DND-41 (cell line): ENCODE results near the gene IL17B.
A peak's percentile ranks its signal among the peaks of the same experiment; 100 is the strongest.

Source experiments
- ATAC-seq: fragments of 200-7000 bp; cut with Tn5 transposase; 3 replicates; pipeline ENCODE4 v1.9.1; 2021; ENCODE audit warnings: low read depth; ENCODE audit not compliant: insufficient read depth
- DNase-seq: peaks from one replicate; pipeline ENCODE4 v3.0.0-alpha.2; 2020
- H2AFZ ChIP-seq: 2 replicates; pipeline ENCODE4 v1.6.0; 2012; ENCODE audit warnings: low read depth, low read length
- H3K27ac ChIP-seq: 2 replicates; pipeline ENCODE4 v1.5.1; 2012; ENCODE audit warnings: low read length, inconsistent platforms
- H3K27me3 ChIP-seq: fragments of 200-600 bp; sonication (generic); 2 replicates; pipeline ENCODE4 v1.6.0; 2012; ENCODE audit warnings: low read length, mild to moderate bottlenecking, inconsistent platforms; ENCODE audit not compliant: insufficient read depth, poor library complexity
- H3K36me3 ChIP-seq: 2 replicates; pipeline ENCODE4 v1.5.1; 2012; ENCODE audit warnings: low read length, inconsistent platforms; ENCODE audit not compliant: insufficient read depth
- H3K4me1 ChIP-seq: 2 replicates; pipeline ENCODE4 v1.5.1; 2012; ENCODE audit warnings: mild to moderate bottlenecking, low read length; ENCODE audit not compliant: insufficient read depth
- H3K4me2 ChIP-seq: 2 replicates; pipeline ENCODE4 v1.6.0; 2012; ENCODE audit warnings: mild to moderate bottlenecking, moderate library complexity, low read length, inconsistent platforms; ENCODE audit not compliant: insufficient read depth
- H3K4me3 ChIP-seq, 2 experiments: fragments of 200-600 bp in 1 of 2; shearing (Covaris generic) in 1 of 2; 2 replicates each; pipeline ENCODE4 v1.5.1; 2012 to 2016; ENCODE audit warnings: inconsistent platforms in 2 of 2, low read length in 2 of 2, mild to moderate bottlenecking in 2 of 2, low read depth in 1 of 2, moderate library complexity in 1 of 2
- H3K79me2 ChIP-seq: 2 replicates; pipeline ENCODE4 v1.6.0; 2012; ENCODE audit warnings: low read length, inconsistent platforms; ENCODE audit not compliant: insufficient read depth
- H3K9ac ChIP-seq: 2 replicates; pipeline ENCODE4 v1.6.0; 2012; ENCODE audit warnings: low read depth, mild to moderate bottlenecking, inconsistent platforms, low read length, moderate library complexity
- H3K9me3 ChIP-seq: 2 replicates; pipeline ENCODE4 v1.5.1; 2012; ENCODE audit warnings: low read length, moderate library complexity, mild to moderate bottlenecking, inconsistent platforms; ENCODE audit not compliant: insufficient read depth, severe bottlenecking
- H4K20me1 ChIP-seq: 2 replicates; pipeline ENCODE4 v1.6.0; 2012; ENCODE audit warnings: low read length; ENCODE audit not compliant: insufficient read depth
- EZH2 ChIP-seq: IDR thresholded peaks from 3 replicates; pipeline ENCODE4 v1.6.1; 2012; ENCODE audit warnings: borderline replicate concordance, low read depth, mild to moderate bottlenecking, moderate library complexity, low read length, inconsistent platforms; ENCODE audit not compliant: severe bottlenecking
- TF ChIP-seq, protein P1 (sequence below): IDR thresholded peaks from 2 replicates; pipeline ENCODE4 v1.5.1; 2012; ENCODE audit warnings: borderline replicate concordance, low read length, moderate library complexity, mild to moderate bottlenecking; ENCODE audit not compliant: poor library complexity, severe bottlenecking; ENCODE audit errors: extremely low read depth

IL17B gene

DNA sequence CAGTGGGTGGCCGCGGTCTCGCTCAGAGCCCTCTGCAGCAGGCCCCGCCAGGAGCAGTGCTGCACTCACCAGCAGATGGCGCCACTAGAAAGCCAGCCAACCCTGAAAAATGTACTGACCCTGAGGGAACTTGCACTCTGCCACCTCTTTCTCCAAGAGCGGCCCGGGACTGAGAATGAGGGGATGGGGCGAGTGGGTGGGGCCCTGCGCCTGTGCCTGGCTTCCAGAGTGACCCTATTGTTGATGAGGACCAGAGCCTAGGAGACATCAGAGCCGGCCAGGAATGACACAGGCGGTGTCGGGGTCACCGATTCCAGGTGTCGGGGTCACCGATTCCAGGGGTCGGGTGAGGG is 2.9 kb upstream of the IL17B start:
- Histone ChIP-seq H3K9ac (no peak overlapping the region), H3K4me1 (no peaks in the 10 kb centered on the region), H3K36me3 (no peaks in the 10 kb centered on the region), H3K4me2 (no peak overlapping the region), H3K9me3 (no peaks in the 10 kb centered on the region), H4K20me1 (no peaks in the 10 kb centered on the region), H3K4me3 (no peak overlapping the region), H2AFZ (no peak overlapping the region), H3K27me3 (no peaks in the 10 kb centered on the region), H3K79me2 (no peaks in the 10 kb centered on the region), H3K27ac (no peak overlapping the region)
- no peak for TF ChIP-seq EZH2
- TF ChIP-seq, protein P1, sequence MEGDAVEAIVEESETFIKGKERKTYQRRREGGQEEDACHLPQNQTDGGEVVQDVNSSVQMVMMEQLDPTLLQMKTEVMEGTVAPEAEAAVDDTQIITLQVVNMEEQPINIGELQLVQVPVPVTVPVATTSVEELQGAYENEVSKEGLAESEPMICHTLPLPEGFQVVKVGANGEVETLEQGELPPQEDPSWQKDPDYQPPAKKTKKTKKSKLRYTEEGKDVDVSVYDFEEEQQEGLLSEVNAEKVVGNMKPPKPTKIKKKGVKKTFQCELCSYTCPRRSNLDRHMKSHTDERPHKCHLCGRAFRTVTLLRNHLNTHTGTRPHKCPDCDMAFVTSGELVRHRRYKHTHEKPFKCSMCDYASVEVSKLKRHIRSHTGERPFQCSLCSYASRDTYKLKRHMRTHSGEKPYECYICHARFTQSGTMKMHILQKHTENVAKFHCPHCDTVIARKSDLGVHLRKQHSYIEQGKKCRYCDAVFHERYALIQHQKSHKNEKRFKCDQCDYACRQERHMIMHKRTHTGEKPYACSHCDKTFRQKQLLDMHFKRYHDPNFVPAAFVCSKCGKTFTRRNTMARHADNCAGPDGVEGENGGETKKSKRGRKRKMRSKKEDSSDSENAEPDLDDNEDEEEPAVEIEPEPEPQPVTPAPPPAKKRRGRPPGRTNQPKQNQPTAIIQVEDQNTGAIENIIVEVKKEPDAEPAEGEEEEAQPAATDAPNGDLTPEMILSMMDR = peak; percentile 89
- ATAC-seq (peak; percentile 94), DNase-seq (peak; percentile 63)

DNA sequence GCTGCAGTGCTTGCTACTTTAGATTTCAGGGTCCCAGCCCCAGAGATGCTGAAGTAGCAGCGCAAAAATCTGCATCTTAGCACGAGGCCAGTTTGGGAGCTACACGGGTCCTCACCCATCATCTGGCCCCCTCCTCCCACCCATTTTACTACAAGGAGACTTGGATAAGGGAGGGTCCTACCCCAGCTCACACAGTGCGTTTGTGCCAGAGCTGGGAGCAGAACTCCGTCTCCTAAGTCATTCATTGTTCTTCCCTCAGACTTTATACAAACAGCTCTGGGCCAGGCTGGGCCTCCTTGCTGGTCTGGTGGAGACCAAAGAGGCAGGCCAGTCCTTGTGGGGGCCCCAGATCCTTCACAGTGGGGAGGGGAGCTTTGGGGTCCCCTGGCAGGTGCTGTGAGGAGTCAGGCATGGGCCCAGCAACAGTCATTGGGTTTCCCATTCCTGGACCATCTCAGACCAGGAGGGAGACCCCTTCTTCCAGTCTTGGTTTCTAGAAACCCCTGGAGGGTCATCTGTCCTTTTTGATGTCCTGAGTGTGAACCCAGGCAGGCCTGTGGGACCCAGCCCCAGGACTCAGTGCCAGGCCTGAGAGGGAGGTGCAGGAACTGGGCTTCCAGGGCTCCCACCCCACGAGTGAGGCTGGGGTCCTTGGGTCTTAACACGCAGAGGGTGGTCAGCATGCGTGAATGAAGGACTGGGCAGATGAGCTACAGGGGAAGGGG is 2.3 kb upstream of the IL17B start:
- Histone ChIP-seq H3K79me2 (no peaks in the 10 kb centered on the region), H3K27ac (no peak overlapping the region), H3K36me3 (no peaks in the 10 kb centered on the region), H3K4me2 (no peak overlapping the region), H3K9me3 (no peaks in the 10 kb centered on the region), H3K4me3 (no peak overlapping the region), H3K27me3 (no peaks in the 10 kb centered on the region), H3K9ac (no peak overlapping the region), H2AFZ (no peak overlapping the region), H3K4me1 (no peaks in the 10 kb centered on the region), H4K20me1 (no peaks in the 10 kb centered on the region)
- TF ChIP-seq, protein P1 = no peak
- no peak for TF ChIP-seq EZH2
- DNase-seq (no peak), ATAC-seq (peak; percentile 41; the same call in 2 of the 3 replicates)

DNA sequence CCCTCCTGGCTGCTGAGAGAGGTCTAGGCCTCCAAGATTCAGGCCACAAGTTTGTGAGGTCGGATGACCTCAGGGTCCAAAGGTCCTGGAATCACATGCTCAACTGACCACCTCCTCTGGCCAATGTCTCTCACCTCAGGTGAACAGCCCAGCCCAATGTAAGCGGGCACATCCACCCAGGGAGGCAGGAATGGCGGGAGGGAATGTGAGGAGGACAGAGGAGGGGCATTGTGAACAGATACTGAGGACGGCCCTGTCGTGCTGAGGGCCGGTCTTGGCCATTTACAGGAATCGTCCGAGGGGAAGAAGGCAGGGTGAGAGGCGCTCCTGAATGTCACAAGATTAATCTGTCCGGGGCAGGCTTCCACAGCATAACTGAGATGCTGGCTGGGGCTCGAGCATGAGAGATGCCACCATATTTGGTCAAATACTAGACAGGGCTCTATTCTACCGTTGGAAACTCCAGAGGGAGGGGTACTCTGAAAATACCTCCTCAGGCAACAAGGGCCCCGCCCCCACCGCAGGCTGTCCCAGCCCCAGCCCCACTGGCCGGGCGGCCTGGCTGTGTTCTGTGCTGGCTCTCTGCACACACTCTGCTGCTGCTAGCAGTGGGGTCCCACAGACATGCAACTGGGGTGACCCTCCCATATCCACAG is 1.5 kb upstream of the IL17B start:
- no peak for ATAC-seq
- Histone ChIP-seq H3K9me3 (no peaks in the 10 kb centered on the region), H3K4me3 (no peak overlapping the region), H3K36me3 (no peaks in the 10 kb centered on the region), H2AFZ (no peak overlapping the region), H4K20me1 (no peaks in the 10 kb centered on the region), H3K27me3 (no peaks in the 10 kb centered on the region), H3K4me1 (no peaks in the 10 kb centered on the region), H3K9ac (no peak overlapping the region), H3K79me2 (no peaks in the 10 kb centered on the region), H3K4me2 (no peak overlapping the region), H3K27ac (no peak overlapping the region)
- no peak for TF ChIP-seq EZH2
- TF ChIP-seq, protein P1 = no peak
- DNase-seq = no peak
